CD4-positive, alpha-beta memory T cell (primary cell): ENCODE results near the gene SLC19A2. TPM values are rescaled to one million over a fixed set of nuclear protein-coding genes. Genes with fewer than 3 reads are reported as not detected.

Experiments
- CTCF ChIA-PET: fragments of 350-600 bp; sonication (Branson Sonifier 250); formaldehyde crosslinking; loops from one replicate; lab custom pipeline; 2021; ENCODE audit warnings: inconsistent platforms; ENCODE audit not compliant: partially characterized antibody; lab: Charles Lee
- POLR2A ChIA-PET: fragments of 350-600 bp; sonication (Branson Sonifier 250); formaldehyde crosslinking; loops from one replicate; lab custom pipeline; 2021; ENCODE audit not compliant: partially characterized antibody; lab: Charles Lee
- DNase-seq, 5 donors: peaks; one replicate each; pipeline versions ENCODE4 v3.0.0 to v3.0.0-alpha.2; 2020 to 2022; ENCODE audit warnings: mixed read lengths in 1 of 5
- H3K27ac ChIP-seq: one replicate; pipeline ENCODE4 v1.7.0; 2013; ENCODE audit warnings: low read depth, low read length
- H3K27me3 ChIP-seq: 2 replicates; pipeline ENCODE4 v1.7.0; 2013; ENCODE audit warnings: mild to moderate bottlenecking, low read length, moderate library complexity; ENCODE audit not compliant: insufficient read depth
- H3K36me3 ChIP-seq: 2 replicates; pipeline ENCODE4 v1.7.0; 2013; ENCODE audit warnings: mild to moderate bottlenecking, low read length, moderate library complexity; ENCODE audit not compliant: insufficient read depth
- H3K4me1 ChIP-seq: 2 replicates; pipeline ENCODE4 v1.7.0; 2013; ENCODE audit warnings: mild to moderate bottlenecking, low read length, moderate library complexity; ENCODE audit not compliant: insufficient read depth
- H3K4me3 ChIP-seq, 2 donors: one replicate each; pipeline ENCODE4 v1.7.0; 2013; ENCODE audit warnings: low read length in 2 of 2, mild to moderate bottlenecking in 1 of 2
- H3K9me3 ChIP-seq, 2 donors: one replicate each; pipeline ENCODE4 v1.7.0; 2013; ENCODE audit warnings: low read length in 2 of 2, control low read depth in 1 of 2; ENCODE audit not compliant: control insufficient read depth in 1 of 2
- H3K27ac Mint-ChIP-seq, 7 donors: one replicate each; pipeline ENCODE4 v1.8.0; 2020 to 2021; ENCODE audit warnings: mixed read lengths in 7 of 7, mild to moderate bottlenecking in 6 of 7, inconsistent platforms in 3 of 7, moderate library complexity in 3 of 7
- H3K27me3 Mint-ChIP-seq, 2 donors: one replicate each; pipeline ENCODE4 v1.8.0; 2020 to 2021; ENCODE audit warnings: mixed read lengths in 2 of 2
- H3K36me3 Mint-ChIP-seq, 2 donors: one replicate each; pipeline ENCODE4 v1.8.0; 2020 to 2021; ENCODE audit warnings: mixed read lengths in 2 of 2, inconsistent platforms in 1 of 2, mild to moderate bottlenecking in 1 of 2
- H3K4me1 Mint-ChIP-seq, 4 donors: one replicate each; pipeline ENCODE4 v1.8.0; 2020 to 2021; ENCODE audit warnings: mixed read lengths in 4 of 4, mild to moderate bottlenecking in 1 of 4
- H3K4me3 Mint-ChIP-seq, 8 donors: one replicate each; pipeline ENCODE4 v1.8.0; 2020 to 2021; ENCODE audit warnings: mixed read lengths in 8 of 8, mild to moderate bottlenecking in 7 of 8, moderate library complexity in 6 of 8, inconsistent platforms in 3 of 8
- H3K9me3 Mint-ChIP-seq, 8 donors: one replicate each; pipeline ENCODE4 v1.8.0; 2020 to 2021; ENCODE audit warnings: mixed read lengths in 8 of 8, mild to moderate bottlenecking in 5 of 8, inconsistent platforms in 3 of 8, moderate library complexity in 1 of 8
- intact Hi-C: fragments of 100-400 bp; cut with micrococcal nuclease; formaldehyde crosslinking; loops from one replicate; pipeline ENCODE4 v1.15.1; 2023
- polyA plus RNA-seq, 2 donors: library from polyadenylated mRNA; unstranded; fragments of 300-500 nt; fragmentation: Illumina TruSeq; gene quantifications; one replicate each; pipeline ENCODE4 v1.2.3, GENCODE V29; 2021
- total RNA-seq, 2 experiments: library from RNA; stranded (reverse); gene quantifications; one replicate each; pipeline ENCODE4 v1.2.3, GENCODE V29; 2021

SLC19A2 gene
- total and polyA plus RNA-seq, 4 experiments from 2014 or later: 0.41 to 4.5 (median 2.6) TPM

- ChIA-PET POLR2A (no interaction called here), CTCF (no interaction called here)
- no peaks in the 10 kb centered on the region for H3K4me1 ChIP-seq
- DNase-seq: no peak
- H3K27me3 ChIP-seq: no peaks in the 10 kb centered on the region
- no peaks in the 10 kb centered on the region for H3K36me3 ChIP-seq
- Mint-ChIP-seq H3K9me3 (peaks cover 0 to 1% (median 0%) of the 10 kb centered on the region in 8 donors), H3K36me3 (peaks cover 0 to 4% of the 10 kb centered on the region in 2 donors), H3K27me3 (peaks cover 1 to 19% of the 10 kb centered on the region in 2 donors), H3K4me3 (no peak overlapping the region), H3K4me1 (no peaks in the 10 kb centered on the region), H3K27ac (no peak overlapping the region)
- H3K4me3 ChIP-seq: no peak overlapping the region
- H3K9me3 ChIP-seq: no peaks in the 10 kb centered on the region
- intact Hi-C loops: no loop called here
- no peak overlapping the region for H3K27ac ChIP-seq
Observed at GRCh38 chr1:169493251-169493650, 7.5 kb upstream of the SLC19A2 start.

GRCh38 chr1:169491845-169492281 is 6.1 kb upstream of the SLC19A2 start:
- intact Hi-C loops: no loop called here
- peaks cover 0 to 13% of the 10 kb centered on the region in 2 donors for H3K27me3 Mint-ChIP-seq

GRCh38 chr1:169488157-169488556 is 2.4 kb upstream of the SLC19A2 start:
- POLR2A ChIA-PET: no interaction called here
- Histone ChIP-seq H3K36me3 (no peaks in the 10 kb centered on the region), H3K4me3 (no peak overlapping the region), H3K27ac (no peak overlapping the region), H3K27me3 (no peaks in the 10 kb centered on the region), H3K9me3 (no peaks in the 10 kb centered on the region), H3K4me1 (peaks cover 20% of the 10 kb centered on the region)
- DNase-seq: no peak
- Mint-ChIP-seq H3K9me3 (peaks cover 0 to 1% (median 0%) of the 10 kb centered on the region in 8 donors), H3K4me3 (peak overlapping the region in 1 of 8 donors; percentile 1), H3K27me3 (peaks cover 0 to 2% of the 10 kb centered on the region in 2 donors), H3K4me1 (peaks cover 27 to 37% (median 29%) of the 10 kb centered on the region in 4 donors), H3K36me3 (peaks cover 0 to 11% of the 10 kb centered on the region in 2 donors), H3K27ac (no peak overlapping the region)
- CTCF ChIA-PET: interaction anchor here (0.6 kb wide), 1 partner anchor 61 kb away, joined by 3 read pairs; no protein-coding TSS in a partner anchor
- intact Hi-C loops: loop anchor here (5.0 to 10.0 kb wide), 5 partner anchors 59 to 587 kb away; partner anchors contain the start of genes ATP1B1, KIFAP3 and SELL

More at GRCh38 chr1:169491845-169492281, 6.1 kb upstream of the SLC19A2 start:
- no peak overlapping the region for H3K27ac Mint-ChIP-seq
- ChIA-PET POLR2A (no interaction called here), CTCF (no interaction called here)
- Histone ChIP-seq H3K27ac (no peak overlapping the region), H3K9me3 (no peaks in the 10 kb centered on the region), H3K36me3 (no peaks in the 10 kb centered on the region), H3K27me3 (no peaks in the 10 kb centered on the region), H3K4me3 (no peak overlapping the region), H3K4me1 (peaks cover under 1% of the 10 kb centered on the region)
- peaks cover 0 to 1% (median 0%) of the 10 kb centered on the region in 8 donors for H3K9me3 Mint-ChIP-seq
- no peak overlapping the region for H3K4me3 Mint-ChIP-seq
- H3K36me3 Mint-ChIP-seq: no peaks in the 10 kb centered on the region
- peaks cover 0 to 4% (median under 1%) of the 10 kb centered on the region in 4 donors for H3K4me1 Mint-ChIP-seq
- no peak for DNase-seq

- peaks cover 0 to 2% of the 10 kb centered on the region in 2 donors for H3K27me3 Mint-ChIP-seq
- H3K27me3 ChIP-seq: no peaks in the 10 kb centered on the region
- H3K27ac ChIP-seq: no peak overlapping the region
- peaks cover 28 to 37% (median 30%) of the 10 kb centered on the region in 4 donors for H3K4me1 Mint-ChIP-seq
- H3K27ac Mint-ChIP-seq: no peak overlapping the region
- H3K4me3 ChIP-seq: no peak overlapping the region
- no peaks in the 10 kb centered on the region for H3K36me3 ChIP-seq
- no peaks in the 10 kb centered on the region for H3K9me3 Mint-ChIP-seq
- peaks cover 0 to 11% of the 10 kb centered on the region in 2 donors for H3K36me3 Mint-ChIP-seq
- intact Hi-C loops: loop anchor here (5.0 to 10.0 kb wide), 5 partner anchors 60 to 587 kb away; partner anchors contain the start of genes ATP1B1, KIFAP3 and SELL
- peaks cover 20% of the 10 kb centered on the region for H3K4me1 ChIP-seq
- ChIA-PET POLR2A (no interaction called here), CTCF (no interaction called here)
- no peaks in the 10 kb centered on the region for H3K9me3 ChIP-seq
- H3K4me3 Mint-ChIP-seq: peak overlapping the region in 1 of 8 donors; percentile 1
- no peak for DNase-seq
Observed at GRCh38 chr1:169487561-169487960, 1.8 kb upstream of the SLC19A2 start.

- DNase-seq: no peak
- peaks cover 28 to 37% (median 30%) of the 10 kb centered on the region in 4 donors for H3K4me1 Mint-ChIP-seq
- no peaks in the 10 kb centered on the region for H3K27me3 ChIP-seq
- H3K36me3 Mint-ChIP-seq: peaks cover 0 to 11% of the 10 kb centered on the region in 2 donors
- H3K27ac Mint-ChIP-seq: peak overlapping the region in 1 of 7 donors; percentile 88
- no peak overlapping the region for H3K27ac ChIP-seq
- no peaks in the 10 kb centered on the region for H3K9me3 Mint-ChIP-seq
- ChIA-PET POLR2A (no interaction called here), CTCF (interaction anchor here (1.6 kb wide), 1 partner anchor 10 kb away, joined by 8 read pairs; no protein-coding TSS in a partner anchor)
- no peaks in the 10 kb centered on the region for H3K36me3 ChIP-seq
- intact Hi-C loops: loop anchor here (5.0 to 10.0 kb wide), 5 partner anchors 60 to 588 kb away; partner anchors contain the start of genes ATP1B1, KIFAP3 and SELL
- H3K4me3 ChIP-seq: no peak overlapping the region
- H3K4me1 ChIP-seq: peaks cover 20% of the 10 kb centered on the region
- peak overlapping the region in 4 of 8 donors; percentile 93 to 97 (median 94) for H3K4me3 Mint-ChIP-seq
- peaks cover 0 to under 1% of the 10 kb centered on the region in 2 donors for H3K27me3 Mint-ChIP-seq
- H3K9me3 ChIP-seq: no peaks in the 10 kb centered on the region
Observed at GRCh38 chr1:169487133-169487532, 1.4 kb upstream of the SLC19A2 start.

GRCh38 chr1:169486281-169487051 is 722 bp upstream of the SLC19A2 start:
- Mint-ChIP-seq H3K27ac (peak overlapping the region; percentile 88 to 96 (median 93)), H3K36me3 (peaks cover 0 to 11% of the 10 kb centered on the region in 2 donors), H3K4me1 (peaks cover 28 to 37% (median 30%) of the 10 kb centered on the region in 4 donors), H3K27me3 (no peaks in the 10 kb centered on the region), H3K9me3 (no peaks in the 10 kb centered on the region), H3K4me3 (peak overlapping the region; percentile 93 to 97 (median 95))
- Histone ChIP-seq H3K36me3 (no peaks in the 10 kb centered on the region), H3K27me3 (no peaks in the 10 kb centered on the region), H3K9me3 (no peaks in the 10 kb centered on the region), H3K4me3 (peak overlapping the region; percentile 60 to 63), H3K4me1 (peaks cover 20% of the 10 kb centered on the region), H3K27ac (peak overlapping the region; percentile 73)
- POLR2A ChIA-PET: interaction anchor here (0.8 to 1.6 kb wide), 4 partner anchors 22 to 588 kb away, joined by 3 to 12 read pairs (median 4); partner anchors contain the start of genes BLZF1, KIFAP3 and NME7
- intact Hi-C loops: loop anchor here (1.0 to 10.0 kb wide), 6 partner anchors 61 to 588 kb away; partner anchors contain the start of genes ATP1B1, KIFAP3, NME7 and SELL
- no peak for DNase-seq
- CTCF ChIA-PET: interaction anchor here (1.0 to 1.7 kb wide), 3 partner anchors 11 to 59 kb away, joined by 4 to 8 read pairs (median 6); no protein-coding TSS in a partner anchor
